Left lobe of liver (tissue), 2 donors: Measurements from ENCODE around the gene FRY. TPM values are rescaled to one million over a fixed set of nuclear protein-coding genes. Genes with fewer than 3 reads are reported as not detected.

ENCODE experiments used
- ATAC-seq: fragments of 200-7000 bp; cut with Tn5 transposase; one replicate; pipeline ENCODE4 v1.9.1; 2020; ENCODE audit warnings: mild to moderate bottlenecking, moderate library complexity
- DNase-seq: peaks from one replicate; pipeline ENCODE4 v3.0.0-alpha.2; 2020; ENCODE audit warnings: low spot score
- total RNA-seq: library from RNA; stranded (reverse); gene quantifications from one replicate; pipeline ENCODE4 v1.2.1, GENCODE V29; 2021
- donor health status: DM: no; HTN: no; CAD: no; lungs with moderate emphysema.
- donor health status: DM: no; HTN: yes; CAD: no.

Gene FRY
- total RNA-seq, 1 donor from 2014 or later, result 15.1 TPM

GRCh38 chr13:32284927-32285632 lies 253.5 kb downstream of the FRY start:
- ATAC-seq (peak; percentile 73), DNase-seq (no peak)

- DNase-seq (no peak), ATAC-seq (no peak)
These were observed 254.0 kb downstream of the FRY start for GRCh38 chr13:32285633-32285965.

GRCh38 chr13:32297206-32297605 lies 265.6 kb downstream of the FRY start:
- ATAC-seq, result no peak
- no peak for DNase-seq

- peak; percentile 73 for DNase-seq
- ATAC-seq, result peak; percentile 99
These were observed 267.1 kb downstream of the FRY start for GRCh38 chr13:32298695-32299094.

GRCh38 chr13:32299893-32300292 lies 268.3 kb downstream of the FRY start:
- no peak for DNase-seq
- ATAC-seq, result no peak

- ATAC-seq, result no peak
- DNase-seq, result no peak
These were observed 268.8 kb downstream of the FRY start for GRCh38 chr13:32300406-32300805.

- ATAC-seq (no peak), DNase-seq (no peak)
These were observed 269.3 kb downstream of the FRY start for GRCh38 chr13:32300920-32301319.

- DNase-seq (no peak), ATAC-seq (no peak)
These were observed 270.9 kb downstream of the FRY start for GRCh38 chr13:32302461-32302860.

GRCh38 chr13:32305646-32306045 lies 274.1 kb downstream of the FRY start:
- no peak for ATAC-seq

GRCh38 chr13:32309312-32310133 lies 277.9 kb downstream of the FRY start:
- ATAC-seq (peak; percentile 86), DNase-seq (peak; percentile 68)

More at GRCh38 chr13:32305646-32306045, 274.1 kb downstream of the FRY start:
- DNase-seq, result no peak

GRCh38 chr13:32310134-32310706 lies 278.6 kb downstream of the FRY start:
- no peak for DNase-seq
- ATAC-seq, result peak; percentile 91

GRCh38 chr13:32311188-32311897 lies 279.8 kb downstream of the FRY start:
- ATAC-seq, result no peak
- no peak for DNase-seq

- peak; percentile 50 for DNase-seq
These were observed 283.0 kb downstream of the FRY start for GRCh38 chr13:32314271-32315237.

GRCh38 chr13:32315238-32316027 lies 283.9 kb downstream of the FRY start, which contains the start of the genes BRCA2 and ZAR1L:
TSS of gene BRCA2 (plus strand) at chr13:32315508. CDS start at chr13:32316461, 953 bp downstream.
TSS of gene ZAR1L (minus strand) at chr13:32315363. CDS start at chr13:32311925, 3,438 bp downstream.
- peak; percentile 89 for DNase-seq
- ATAC-seq, result peak; percentile 97

More at GRCh38 chr13:32314271-32315237, 283.0 kb downstream of the FRY start:
- ATAC-seq, result peak; percentile 7

GRCh38 chr13:32316028-32316339 lies 284.4 kb downstream of the FRY start:
- DNase-seq (no peak), ATAC-seq (peak; percentile 48)

- no peak for DNase-seq
- ATAC-seq, result no peak
These were observed 284.9 kb downstream of the FRY start for GRCh38 chr13:32316501-32316900.

GRCh38 chr13:32317716-32318465 lies 286.3 kb downstream of the FRY start:
- no peak for DNase-seq
- ATAC-seq, result no peak

- no peak for DNase-seq
- ATAC-seq, result no peak
These were observed 289.0 kb downstream of the FRY start for GRCh38 chr13:32320528-32320927.
